Endometrial microvascular endothelial cells (primary cell): ENCODE measurements around the gene SLC2A4. TPM values are rescaled to one million over a fixed set of nuclear protein-coding genes. Genes with fewer than 3 reads are reported as not detected.

Experiments used
- in situ Hi-C: cut with HindIII; loops from 2 replicates; pipeline ENCODE4 v1.10.0; 2017; ENCODE audit warnings: low sequenced_read_pairs, low pct_unique_long_range_greater_than_20kb; ENCODE audit errors: inconsistent ontology term
- total RNA-seq: library from RNA; depleted of rRNA; stranded (reverse); fragments of >200 nt; gene quantifications from one replicate; pipeline ENCODE4 v1.2.3, GENCODE V29; 2015; ENCODE audit errors: inconsistent ontology term

Gene SLC2A4
- total RNA-seq, 1 donor from 2014 or later = not detected

GRCh38 chr17:7262192-7262934 is 19.2 kb upstream of the SLC2A4 start, which contains the start of gene CLDN7:
Gene CLDN7 (minus strand): TSS chr17:7262478. CDS start chr17:7262043, 435 bp downstream.
- in situ Hi-C loops = no loop called here

DNA sequence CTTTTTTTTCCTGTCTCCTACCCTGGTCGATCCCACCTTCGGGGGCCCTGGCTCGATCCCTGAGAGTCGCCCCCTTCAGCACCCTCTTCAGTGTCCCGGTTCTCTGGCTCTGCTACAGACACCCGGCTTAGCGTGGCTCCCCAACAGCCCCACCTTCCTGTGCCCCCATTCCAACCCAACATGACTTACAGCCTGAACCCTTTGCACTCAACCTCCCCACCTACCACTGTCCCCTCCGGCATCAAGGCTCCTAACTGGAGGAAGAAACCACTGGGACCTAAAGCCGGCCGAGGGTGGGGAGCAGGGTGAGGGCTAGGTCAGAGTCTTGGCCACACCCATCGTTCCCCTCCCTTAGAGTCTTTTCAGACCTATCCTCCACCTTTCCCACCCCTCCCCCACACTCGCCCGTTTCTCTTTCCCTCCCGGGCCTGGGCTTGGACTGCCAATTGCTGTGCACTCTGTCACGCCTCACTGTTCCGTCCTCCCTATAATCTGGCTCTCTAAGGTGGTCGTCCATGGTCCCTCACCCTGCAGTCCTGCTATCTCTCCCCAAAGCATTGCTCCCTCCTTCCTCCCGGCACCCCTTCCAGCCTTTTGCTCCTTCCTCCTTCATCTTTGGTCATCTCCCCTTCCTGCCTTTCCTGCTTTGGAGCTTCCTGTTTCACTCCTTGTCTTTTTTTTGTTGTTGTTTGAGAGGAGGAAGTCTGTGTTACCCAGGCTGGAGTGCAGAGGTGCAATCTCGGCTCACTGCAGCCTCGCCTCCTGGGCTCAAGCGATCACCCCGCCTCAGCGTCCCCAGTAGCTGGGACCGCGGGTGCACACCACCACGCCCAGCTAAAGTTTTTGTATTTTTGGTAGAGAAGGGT is 18.4 kb upstream of the SLC2A4 start:
- in situ Hi-C loops = no loop called here

DNA sequence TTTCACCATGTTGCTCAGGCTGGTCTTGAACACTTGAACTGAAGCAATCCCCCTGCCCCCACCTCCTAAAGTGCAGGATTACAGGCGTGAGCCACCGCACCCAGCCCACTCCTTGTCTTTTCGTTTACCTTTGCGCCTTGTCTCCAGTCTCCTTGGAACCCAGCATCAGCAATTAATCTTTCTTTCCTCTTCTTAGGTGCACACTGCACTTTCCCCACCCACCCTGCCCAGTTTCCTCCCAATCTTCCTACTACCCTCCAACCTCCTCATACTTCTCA is 17.8 kb upstream of the SLC2A4 start:
- in situ Hi-C loops = no loop called here

DNA sequence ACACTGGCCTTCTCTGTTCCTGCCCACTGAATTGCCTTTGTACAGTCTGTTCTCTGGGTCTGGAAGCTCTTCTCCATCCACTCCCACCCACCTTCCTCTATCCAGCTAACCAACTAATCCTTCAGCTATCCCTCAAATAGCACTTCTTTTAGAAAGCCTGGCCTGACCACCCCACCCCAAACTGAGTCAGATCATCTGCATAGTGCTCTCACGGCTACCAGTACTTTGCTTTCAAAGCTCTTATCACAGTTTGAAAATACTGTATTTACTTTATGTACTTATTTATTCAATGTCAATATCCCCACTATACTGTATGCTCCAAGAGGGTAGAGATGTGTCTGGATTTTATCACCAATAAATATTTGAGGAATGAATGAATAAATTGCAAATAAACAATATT is 14.7 kb upstream of the SLC2A4 start:
- in situ Hi-C loops = no loop called here

DNA sequence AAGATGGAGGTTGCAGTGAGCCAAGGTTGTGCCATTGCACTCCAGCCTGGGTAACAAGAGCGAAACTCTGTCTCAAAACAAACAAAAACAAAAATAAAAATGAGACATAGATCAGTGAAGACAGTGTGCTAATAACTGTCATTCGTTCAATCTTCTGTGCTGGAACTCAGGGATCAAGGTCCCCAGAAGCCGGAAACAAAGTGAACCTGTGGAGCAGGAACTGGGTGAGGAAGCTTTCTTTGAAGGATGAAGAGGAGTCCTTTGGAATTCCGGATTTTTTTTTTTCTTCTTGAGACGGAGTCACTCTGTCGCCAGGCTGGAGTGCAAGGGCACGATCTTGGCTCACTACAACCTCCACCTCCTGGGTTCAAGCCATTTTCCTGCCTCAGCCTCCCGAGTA is 2.1 kb upstream of the SLC2A4 start:
- in situ Hi-C loops = no loop called here

GRCh38 chr17:7280519-7281073 is 922 bp upstream of the SLC2A4 start:
- in situ Hi-C loops = no loop called here

- in situ Hi-C loops = no loop called here
Observed at GRCh38 chr17:7281953-7282751, 634 bp downstream of the SLC2A4 start.

DNA sequence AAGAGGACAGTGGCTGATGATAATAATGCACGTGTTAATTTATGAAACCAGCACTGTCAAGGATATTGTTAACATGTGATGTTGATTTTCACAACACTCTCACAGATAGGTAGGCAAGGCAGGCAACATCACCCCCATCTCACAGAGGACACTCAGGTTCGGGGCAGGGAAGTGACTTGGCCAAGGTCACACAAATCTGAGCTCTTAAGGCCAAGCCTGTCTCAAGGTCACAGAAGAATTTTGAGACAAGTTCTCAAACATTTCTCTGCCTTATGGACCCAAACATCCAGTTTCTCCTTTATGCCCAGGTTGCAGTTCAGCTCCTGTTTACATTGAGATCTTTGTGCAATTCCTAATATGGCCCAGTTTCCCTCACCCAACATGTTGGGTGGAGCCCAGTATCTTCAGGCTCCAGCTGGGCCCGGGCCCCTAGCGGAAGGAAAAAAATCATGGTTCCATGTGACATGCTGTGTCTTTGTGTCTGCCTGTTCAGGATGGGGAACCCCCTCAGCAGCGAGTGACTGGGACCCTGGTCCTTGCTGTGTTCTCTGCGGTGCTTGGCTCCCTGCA is 1.3 kb downstream of the SLC2A4 start:
- in situ Hi-C loops = no loop called here

- in situ Hi-C loops = no loop called here
Observed at GRCh38 chr17:7283471-7284216, 2.1 kb downstream of the SLC2A4 start.

DNA sequence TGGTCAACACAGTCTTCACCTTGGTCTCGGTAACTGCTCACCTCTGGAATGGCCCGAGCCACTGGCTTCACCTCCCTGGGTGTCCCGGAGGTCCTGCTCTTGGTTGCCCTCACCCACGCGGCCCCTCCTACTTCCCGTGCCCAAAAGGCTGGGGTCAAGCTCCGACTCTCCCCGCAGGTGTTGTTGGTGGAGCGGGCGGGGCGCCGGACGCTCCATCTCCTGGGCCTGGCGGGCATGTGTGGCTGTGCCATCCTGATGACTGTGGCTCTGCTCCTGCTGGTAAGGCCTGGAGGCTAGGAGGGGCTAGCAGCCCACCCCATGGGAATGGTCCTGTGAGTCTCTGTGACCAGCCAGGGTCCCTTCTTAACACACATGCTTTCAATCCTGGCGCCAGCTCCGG is 3.4 kb downstream of the SLC2A4 start:
- in situ Hi-C loops = no loop called here

- in situ Hi-C loops = no loop called here
Observed at GRCh38 chr17:7285679-7286078, 4.2 kb downstream of the SLC2A4 start.

- in situ Hi-C loops = no loop called here
Observed at GRCh38 chr17:7289256-7290032, 7.9 kb downstream of the SLC2A4 start.

DNA sequence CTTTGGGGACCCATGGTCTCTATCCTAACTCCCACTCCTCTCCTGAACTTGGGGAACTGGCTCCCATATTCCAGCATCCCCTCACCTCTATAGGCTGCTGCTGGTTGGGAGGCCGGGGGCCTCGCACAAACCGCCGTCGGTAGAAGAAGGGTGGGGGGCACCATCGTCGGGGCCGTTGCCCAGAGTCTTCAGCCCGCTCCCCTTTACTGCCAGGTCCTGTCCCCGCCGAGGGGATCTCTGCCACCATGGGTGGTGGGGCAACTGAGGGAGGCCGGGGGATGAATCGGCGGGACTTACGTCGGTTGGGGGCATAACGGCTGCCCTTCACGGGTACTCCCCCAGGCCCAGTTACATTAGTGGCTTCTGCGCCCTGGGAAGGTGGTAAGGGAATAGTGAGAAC is 8.6 kb downstream of the SLC2A4 start:
- in situ Hi-C loops = no loop called here

GRCh38 chr17:7290685-7291084 is 9.2 kb downstream of the SLC2A4 start:
- in situ Hi-C loops = no loop called here

GRCh38 chr17:7292194-7292593 is 10.7 kb downstream of the SLC2A4 start:
- in situ Hi-C loops = no loop called here

GRCh38 chr17:7292729-7293128 is 11.2 kb downstream of the SLC2A4 start:
- in situ Hi-C loops = no loop called here

- in situ Hi-C loops = no loop called here
Observed at GRCh38 chr17:7293159-7293558, 11.6 kb downstream of the SLC2A4 start.
